Activated T-cell treated with anti-CD3 and anti-CD28 coated beads for 4 hours (primary cell): Measurements from ENCODE around the gene ZNRD2.
A peak's percentile ranks its signal among the peaks of the same experiment; 100 is the strongest.
"Not testable (repeated sequence)": the region's sequence is repeated elsewhere in the genome, so short reads cannot be mapped to it uniquely, and the experiment has no call there.

Experiments used
- DNase-seq: peaks from one replicate; pipeline ENCODE4 v3.0.0-alpha.2; 2020

The ZNRD2 gene

GRCh38 chr11:65557280-65558001 is 12.8 kb upstream of the ZNRD2 start:
- DNase-seq, result no peak

- DNase-seq, result no peak
These were observed 12.0 kb upstream of the ZNRD2 start, which contains the start of gene LTBP3 for GRCh38 chr11:65558002-65558929. TSS of gene LTBP3 (minus strand) at chr11:65558359. CDS start at chr11:65557959, 400 bp downstream.

- no peak for DNase-seq
These were observed 11.3 kb upstream of the ZNRD2 start for GRCh38 chr11:65558930-65559509.

- DNase-seq, result no peak
These were observed 10.7 kb upstream of the ZNRD2 start for GRCh38 chr11:65559535-65559934.

- DNase-seq, result no peak
These were observed 10.2 kb upstream of the ZNRD2 start for GRCh38 chr11:65559951-65560537.

GRCh38 chr11:65560555-65561418 is 9.5 kb upstream of the ZNRD2 start:
- no peak for DNase-seq

GRCh38 chr11:65562020-65562419 is 8.3 kb upstream of the ZNRD2 start:
- DNase-seq, result no peak

GRCh38 chr11:65562788-65563187 is 7.5 kb upstream of the ZNRD2 start:
- no peak for DNase-seq

GRCh38 chr11:65563601-65564000 is 6.7 kb upstream of the ZNRD2 start:
- no peak for DNase-seq

- DNase-seq, result not testable (repeated sequence)
These were observed 5.3 kb upstream of the ZNRD2 start for GRCh38 chr11:65564879-65565559.

- DNase-seq, result no peak
These were observed 4.4 kb upstream of the ZNRD2 start for GRCh38 chr11:65565624-65566453.

GRCh38 chr11:65569164-65569972 is 909 bp upstream of the ZNRD2 start:
- no peak for DNase-seq

- DNase-seq, result no peak
These were observed 1.1 kb downstream of the ZNRD2 start for GRCh38 chr11:65571420-65571819.

GRCh38 chr11:65571940-65572339 is 1.7 kb downstream of the ZNRD2 start:
- no peak for DNase-seq

- DNase-seq, result peak; percentile 85
These were observed 2.2 kb downstream of the ZNRD2 start, which contains the start of gene FAM89B for GRCh38 chr11:65572356-65573051. TSS of gene FAM89B (plus strand) at chr11:65572538. CDS start at chr11:65572670, 132 bp downstream.

- DNase-seq, result no peak
These were observed 3.3 kb downstream of the ZNRD2 start for GRCh38 chr11:65573391-65574079.

- DNase-seq, result peak; percentile 71
These were observed 4.0 kb downstream of the ZNRD2 start for GRCh38 chr11:65574109-65574810.
